HG03565 (cell line): Measurements from ENCODE around the gene ORC1.
"Not testable (repeated sequence)": the region's sequence is repeated elsewhere in the genome, so short reads cannot be mapped to it uniquely, and the experiment has no call there.

Experiments used
- ATAC-seq: cut with Tn5 transposase; IDR thresholded peaks from one replicate; pipeline ENCODE4 v1.9.1; 2021; ENCODE audit warnings: mild to moderate bottlenecking, moderate library complexity; ENCODE audit not compliant: unreplicated experiment

The ORC1 gene

DNA sequence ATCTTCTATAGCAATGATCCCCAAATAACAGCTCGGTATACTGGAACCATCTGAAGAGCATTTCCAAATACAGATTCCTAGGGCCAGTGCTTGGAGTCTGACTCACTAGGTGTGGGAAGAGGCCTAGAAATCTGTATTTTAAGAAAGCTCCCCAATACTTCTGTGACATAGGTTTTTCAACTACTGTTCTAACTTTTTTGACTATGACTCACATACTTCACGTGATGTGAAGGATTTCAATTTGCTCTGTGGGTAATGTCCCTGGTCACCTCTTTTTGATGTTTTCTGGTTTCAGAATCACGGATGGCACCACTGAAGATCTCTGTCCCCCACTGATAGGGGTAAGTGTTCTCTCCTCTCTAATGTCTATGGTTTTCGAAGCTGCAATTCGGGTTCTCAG, 11.0 kb downstream of the ORC1 start:
- no peak for ATAC-seq

DNA sequence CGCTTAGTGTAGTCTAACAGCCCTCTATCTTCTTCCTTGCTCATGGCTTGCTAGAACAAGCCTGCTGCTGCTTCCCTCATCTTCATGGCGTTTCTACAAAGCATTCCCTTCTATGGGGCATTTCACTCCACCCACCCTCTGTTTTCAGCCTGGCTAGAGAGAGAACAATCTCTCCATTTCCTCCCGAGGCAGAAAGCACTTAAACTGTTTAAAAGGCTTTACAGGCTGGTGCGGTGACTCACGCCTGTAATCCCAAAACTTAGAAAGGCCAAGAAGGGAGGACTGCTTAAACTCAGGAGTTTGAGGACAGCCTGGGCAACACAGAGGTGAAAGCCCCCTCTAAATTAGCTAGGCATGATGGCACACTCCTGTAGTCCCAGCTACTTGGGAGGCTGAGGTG, 17.8 kb downstream of the ORC1 start:
- ATAC-seq = no peak

DNA sequence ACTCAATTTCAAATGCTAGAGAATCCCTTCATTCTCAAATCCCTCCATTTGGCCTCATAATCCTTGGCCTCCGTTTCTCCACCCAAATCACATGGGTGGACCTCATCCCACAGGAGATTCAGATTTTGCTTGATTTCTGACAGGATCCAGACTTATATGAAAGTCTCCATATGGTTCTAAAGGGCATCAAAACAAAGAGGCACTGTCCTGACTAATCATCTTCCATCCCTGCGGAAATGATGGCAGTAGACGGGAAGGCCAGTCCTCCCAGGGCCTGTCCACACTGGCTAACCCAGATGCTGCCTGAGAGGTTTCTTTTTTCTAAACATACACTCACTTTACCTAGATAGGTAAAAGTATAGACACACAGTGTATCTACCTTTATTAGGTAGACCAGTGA, 18.8 kb downstream of the ORC1 start:
- ATAC-seq = no peak

DNA sequence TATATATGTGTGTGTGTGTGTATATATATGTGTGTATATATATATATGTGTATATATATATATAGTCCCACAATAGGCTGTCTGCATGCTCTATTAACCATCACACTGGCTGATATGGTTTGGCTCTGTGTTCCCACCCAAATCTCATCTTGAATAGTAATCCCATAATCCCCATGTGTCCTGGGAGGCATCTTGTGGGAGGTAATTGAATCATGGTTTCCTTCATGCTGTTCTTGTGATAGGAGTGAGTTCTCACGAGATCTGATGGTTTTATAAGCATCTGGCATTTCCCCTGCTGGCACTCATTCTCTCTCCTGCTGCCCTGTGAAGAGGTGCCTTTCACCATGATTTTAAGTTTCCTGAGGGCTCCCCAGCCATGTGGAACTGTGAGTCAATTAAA, 34.4 kb downstream of the ORC1 start:
- ATAC-seq = not testable (repeated sequence)

DNA sequence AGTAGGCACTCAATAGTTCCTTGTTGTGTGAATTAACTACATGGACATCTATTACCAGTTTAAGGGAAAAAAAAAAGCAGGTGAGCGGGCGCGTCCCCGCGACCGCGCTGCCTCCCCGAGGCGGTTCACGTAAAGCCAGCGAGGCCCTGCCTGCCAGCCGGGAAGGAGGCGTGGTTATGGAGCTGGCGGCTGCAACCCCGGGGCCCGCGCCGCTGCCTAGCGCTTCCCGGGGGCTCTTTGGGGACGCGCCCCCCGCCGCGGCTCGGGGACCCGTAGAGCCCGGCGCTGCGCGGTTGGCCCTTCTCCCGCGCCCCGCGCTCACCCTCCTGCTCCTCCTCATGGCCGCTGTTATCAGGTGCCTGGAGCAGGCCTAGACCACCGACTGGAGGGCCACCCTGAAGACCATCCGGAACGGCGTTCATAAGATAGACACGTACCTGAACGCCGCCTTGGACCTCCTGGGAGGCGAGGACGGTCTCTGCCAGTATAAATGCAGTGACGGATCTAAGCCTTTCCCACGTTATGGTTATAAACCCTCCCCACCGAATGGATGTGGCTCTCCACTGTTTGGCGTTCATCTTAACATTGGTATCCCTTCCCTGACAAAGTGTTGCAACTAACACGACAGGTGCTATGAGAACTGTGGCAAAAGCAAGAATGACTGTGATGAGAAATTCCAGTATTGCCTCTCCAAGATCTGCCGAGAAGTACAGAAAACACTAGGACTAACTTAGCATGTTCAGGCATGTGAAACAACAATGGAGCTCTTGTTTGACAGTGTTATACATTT, 35.6 kb downstream of the ORC1 start:
- no peak for ATAC-seq

DNA sequence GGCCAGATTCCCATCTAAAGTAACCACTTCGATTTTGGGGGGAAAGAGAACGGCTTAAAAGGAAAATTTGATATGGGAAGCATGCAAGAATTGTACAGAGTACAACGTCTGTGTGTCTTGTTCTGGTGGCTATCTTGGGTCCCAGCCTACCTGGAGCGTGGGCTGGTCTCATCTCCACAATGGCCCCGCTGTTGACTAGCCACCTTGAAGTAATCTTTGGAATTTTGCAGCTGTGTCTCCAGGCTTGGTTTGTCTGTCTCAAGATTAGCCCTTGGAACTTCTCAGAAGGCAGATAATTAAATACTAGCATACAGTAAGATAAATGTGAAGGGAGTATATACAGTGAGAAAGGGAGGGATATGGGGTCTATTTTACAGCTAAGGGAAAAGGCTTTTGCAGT, 37.0 kb downstream of the ORC1 start:
- no peak for ATAC-seq

DNA sequence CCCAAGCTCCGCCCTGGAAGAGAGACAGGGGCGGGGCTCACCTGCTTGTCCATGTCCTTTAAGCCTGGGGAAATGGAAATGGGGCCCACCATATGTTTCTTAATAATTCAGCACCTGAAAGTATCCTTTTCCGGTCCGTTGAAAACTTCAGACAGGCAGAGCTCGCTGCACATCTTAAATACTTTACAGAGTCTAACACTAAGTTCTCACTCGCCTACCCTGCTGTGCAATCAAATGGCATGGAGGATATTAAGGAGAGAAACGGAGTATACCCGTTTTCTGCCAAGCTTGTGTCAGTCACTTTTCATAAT, 37.8 kb downstream of the ORC1 start:
- ATAC-seq = no peak

DNA sequence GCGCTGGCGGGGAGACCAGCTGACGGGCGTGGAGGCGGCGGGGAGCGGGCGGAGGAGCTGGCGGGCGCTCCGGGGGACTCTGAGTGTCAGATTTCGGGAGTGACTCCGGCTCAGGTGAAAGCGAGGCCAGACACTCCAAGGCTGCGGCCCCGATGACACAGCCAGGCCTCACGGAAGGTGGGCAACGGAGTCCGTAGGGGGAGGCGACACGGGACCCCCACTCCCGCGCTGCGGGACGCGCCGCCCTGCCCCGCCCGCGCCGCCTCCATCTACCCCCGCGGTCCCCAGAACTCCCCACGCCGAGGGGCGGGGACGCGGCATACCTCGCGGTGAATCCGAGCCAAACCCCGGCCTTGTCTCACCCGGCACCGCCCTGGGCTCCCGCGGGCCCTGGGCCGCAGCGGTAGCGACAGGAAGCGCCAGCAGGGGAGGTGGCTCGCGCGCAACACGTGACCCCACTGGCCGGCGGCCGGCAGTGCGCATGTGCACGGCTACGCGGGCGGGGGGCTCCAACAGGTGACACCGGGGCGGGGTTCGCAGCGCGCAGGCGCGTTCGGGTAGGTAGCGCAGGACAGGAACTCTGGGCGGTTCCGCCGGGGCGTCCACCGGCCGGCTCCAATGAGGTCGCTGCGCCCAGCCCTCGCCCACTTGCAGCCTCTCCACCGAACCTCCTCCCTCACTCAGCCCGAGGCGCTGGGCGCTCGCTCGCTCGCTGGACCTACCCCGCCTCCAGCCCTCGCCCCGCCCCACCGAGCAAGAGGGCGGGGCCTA, 38.3 kb downstream of the ORC1 start, which contains the start of gene CC2D1B:
Gene CC2D1B (minus strand): TSS at position 460 of the 771 bp plus-strand sequence. CDS start 1,585 bp downstream, outside the sequence.
- ATAC-seq = peak; percentile 89

DNA sequence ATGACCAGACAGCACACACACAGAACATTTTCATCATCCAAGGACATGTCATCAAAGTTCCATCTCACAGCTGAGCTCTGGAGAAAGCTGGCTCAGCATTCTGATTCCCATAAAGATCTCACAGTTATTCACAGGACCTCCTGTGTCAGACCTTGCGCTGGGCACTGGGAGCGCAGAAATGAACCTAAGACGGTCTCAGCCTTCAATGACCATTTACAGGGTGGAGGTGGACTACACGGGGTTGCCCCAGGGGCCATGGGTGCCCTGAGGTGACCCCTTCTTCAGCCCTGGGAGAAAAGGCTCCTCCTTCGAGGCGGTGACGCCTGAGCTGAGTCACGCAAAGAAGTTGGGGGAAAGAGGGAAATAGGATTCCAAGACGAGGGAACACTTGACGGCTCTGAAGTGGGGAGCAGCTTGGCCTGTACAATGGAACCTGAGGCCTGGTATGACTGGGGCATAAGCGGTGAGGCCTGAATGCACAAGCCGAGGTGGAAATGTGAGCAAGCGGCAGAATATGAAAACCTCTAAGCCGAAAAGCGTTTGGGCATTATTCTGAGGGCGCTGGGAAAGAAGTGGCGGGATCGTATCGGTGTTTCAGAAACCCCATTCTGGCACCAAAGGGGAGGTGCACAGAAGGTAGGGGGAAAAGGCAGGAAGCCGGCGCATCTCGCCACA, 39.0 kb downstream of the ORC1 start:
- no peak for ATAC-seq

DNA sequence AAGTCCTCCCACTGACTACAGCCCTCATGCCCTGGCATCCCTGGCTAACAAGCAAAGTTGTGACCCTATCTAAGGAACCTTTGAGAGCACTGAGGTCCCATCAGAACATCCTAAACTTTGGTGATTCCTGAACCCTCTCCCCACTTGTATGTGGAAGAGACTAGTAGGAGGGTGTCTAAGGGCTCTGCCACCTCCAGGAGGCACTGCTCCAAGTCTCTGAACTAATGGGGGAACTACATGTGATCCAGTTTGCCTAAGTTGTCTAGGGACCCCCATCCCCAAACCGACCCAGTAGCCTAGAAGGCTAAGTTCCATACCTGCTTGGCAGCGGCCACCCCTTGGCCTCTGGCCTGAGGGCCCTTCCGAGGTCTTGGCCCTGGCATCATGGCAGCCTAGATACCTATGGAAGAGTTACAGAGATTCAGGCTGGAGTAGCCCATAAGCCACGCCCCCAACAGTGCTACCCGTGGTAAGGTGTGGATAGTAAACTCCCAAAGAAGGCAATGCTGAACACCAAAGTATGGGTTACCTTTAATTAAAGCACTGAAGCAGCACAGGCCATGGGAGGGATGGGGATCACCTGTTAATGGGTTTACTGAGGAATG, 39.9 kb downstream of the ORC1 start:
- no peak for ATAC-seq

DNA sequence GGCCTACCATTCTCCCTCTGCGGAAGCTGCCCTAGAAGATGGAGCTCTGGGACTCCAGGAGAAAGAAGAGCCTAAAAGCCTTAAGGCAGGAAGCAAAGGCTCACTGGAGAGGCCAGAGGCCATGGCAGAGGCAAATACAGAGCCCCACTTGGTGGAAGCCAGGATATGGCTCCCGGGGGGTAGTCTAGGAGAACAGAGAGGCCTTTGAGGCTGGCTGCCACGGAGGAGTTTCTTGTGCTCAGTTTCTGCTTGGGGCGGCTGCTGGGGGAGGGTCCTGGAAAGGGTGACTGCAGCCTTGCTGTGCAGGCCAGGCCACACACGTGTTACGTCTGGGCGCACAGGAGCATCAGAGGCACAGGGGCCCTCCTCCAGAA, 43.6 kb downstream of the ORC1 start:
- no peak for ATAC-seq

DNA sequence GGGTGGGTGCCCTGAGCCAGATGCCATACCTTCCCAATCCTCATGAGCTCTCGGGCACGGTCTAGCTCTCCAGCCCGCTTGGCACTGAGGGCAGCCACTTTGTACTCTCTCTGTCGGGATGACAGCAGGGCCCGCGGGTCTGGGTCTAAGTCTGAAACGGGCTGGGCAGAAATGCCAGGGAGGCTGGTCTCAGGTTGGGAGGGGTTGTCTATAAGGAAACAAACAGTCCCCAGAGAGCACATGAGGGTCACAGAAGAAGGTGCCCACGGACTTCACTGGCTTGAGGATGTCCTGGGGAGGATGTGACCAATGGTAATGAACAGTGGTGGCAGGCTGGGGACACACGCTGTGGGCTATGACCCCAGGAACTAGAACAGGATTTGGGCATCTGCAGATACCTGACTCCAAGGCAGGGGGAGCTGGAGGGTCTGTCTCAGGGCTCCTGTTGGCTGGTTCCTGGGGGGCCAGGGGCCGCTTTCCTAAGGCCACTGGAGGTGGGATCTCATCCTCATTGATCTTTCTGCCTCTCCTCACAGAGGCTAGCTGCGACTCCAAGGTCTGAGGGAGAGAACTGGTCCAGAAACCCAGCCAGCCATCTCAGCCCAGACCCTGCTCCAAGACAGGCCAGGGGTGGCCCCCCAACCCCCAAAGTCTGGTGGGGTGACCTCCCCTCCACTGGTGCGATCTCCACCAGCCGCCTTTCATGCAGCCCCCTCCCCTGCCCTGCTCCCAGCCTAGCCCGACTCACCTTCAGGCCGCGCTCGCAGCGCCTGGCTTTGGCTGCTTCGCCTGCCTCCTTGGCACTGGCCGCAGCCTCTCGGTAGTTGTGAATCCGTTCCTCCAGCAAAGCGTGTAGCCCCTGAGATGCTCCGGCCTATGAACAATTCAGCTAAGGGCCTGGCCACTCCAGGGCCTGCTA, 44.3 kb downstream of the ORC1 start:
- no peak for ATAC-seq

DNA sequence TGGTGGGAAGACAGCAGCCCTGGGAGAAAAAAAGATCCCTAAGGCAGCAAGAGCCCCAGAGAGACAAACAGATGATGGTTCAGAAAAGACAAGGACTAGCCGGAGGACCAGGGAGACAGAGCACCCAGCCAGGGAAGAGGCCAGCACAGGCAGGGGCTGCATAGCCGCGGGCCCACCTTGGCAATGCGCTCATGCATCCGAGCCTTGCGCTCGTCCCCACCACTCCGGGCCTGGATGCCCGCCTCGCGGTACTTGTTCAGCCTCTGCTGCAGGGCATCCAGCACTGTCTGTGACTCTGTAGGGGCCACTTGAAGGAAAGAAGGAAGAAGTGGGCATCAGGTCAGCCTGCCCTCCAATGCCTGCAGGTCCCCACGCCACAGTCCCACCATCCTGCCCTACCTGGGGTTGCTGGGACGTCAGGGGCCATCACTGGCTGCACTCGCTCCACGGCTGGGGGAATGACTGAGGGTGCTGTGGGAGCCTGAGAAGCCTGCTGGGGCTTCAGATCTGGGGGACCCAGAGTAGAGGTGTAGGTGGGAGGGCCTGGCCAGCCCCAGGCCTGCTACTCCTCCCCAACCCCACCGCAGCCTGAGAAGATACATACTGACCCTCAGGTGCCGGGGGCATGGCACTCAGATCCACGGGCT, 45.2 kb downstream of the ORC1 start:
- ATAC-seq = no peak

DNA sequence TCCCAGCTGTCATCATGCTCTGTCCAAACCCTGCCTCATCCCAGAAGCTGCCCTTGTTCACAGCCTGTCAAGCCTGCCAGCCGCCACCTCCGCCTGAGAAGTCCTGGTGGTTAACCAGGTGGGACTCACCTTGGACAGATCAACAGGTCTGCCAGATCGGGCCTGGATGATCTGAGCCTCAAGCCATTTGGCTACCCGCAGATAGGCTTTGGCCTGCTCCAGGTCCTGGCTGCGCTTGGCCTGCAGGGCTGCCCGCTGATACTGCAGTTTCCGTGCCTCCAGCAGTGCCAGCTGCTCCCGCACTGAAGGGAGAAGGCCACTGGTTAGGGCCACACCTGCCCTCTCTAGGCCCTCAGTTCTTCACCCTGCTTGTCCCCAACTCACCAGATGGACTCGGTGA, 46.8 kb downstream of the ORC1 start:
- ATAC-seq = no peak

DNA sequence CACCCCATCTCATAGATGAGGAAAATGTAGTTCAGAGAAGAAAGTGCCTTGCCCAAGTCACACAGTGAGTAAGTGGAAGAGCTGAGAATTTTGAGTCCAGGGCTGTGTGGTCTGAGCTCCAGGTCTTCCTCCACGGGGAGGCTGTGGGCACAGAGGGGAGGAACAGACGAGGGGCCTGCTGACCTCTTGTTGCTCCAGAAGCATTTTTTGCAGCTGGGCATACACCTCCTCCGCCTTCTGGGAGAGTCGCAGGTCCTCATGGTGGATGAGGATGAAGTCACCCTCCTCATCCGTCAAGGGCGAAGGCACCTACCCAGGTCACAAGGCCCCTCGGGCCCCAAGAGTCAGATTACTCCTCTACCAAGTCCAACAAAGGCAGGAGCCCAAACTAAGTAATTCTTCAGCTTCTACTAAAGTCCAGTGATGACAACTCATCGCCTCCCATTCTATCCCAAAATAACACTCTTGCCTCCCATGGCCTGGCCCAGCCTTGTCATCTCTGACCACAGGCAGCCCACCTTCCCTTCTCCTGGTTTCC, 47.3 kb downstream of the ORC1 start:
- no peak for ATAC-seq

DNA sequence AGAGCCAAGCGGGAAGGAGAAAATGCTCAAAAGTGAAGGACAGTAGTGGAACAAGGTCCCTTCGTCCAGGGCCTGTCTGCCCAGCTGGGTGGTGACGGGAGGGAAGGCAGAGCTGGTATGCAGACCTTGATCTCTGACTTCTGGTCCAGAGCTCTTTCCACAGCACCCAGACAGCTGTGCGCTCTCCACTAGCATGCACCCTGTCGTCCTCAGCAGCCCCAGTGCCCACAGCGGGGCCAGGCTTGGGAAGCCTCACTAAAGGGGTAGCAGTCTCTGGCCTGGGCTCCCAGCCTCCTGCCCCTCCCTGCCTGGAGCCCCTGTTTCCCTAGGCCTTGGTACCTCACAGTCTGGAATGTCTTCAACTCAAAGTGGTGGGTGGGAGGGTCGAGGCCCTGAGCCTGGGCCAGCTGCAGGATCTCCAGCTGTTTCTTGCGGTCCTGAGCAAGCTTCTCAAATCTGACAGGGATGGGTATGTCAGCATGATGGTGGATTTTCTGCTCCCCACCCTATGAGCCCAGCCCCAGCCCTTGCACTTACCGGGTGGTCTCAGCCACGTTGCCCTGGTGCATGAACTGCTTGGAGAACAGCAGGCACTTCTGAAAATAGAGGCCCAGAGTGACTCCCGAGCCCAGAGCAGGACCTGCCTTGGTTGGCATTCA, 48.2 kb downstream of the ORC1 start:
- no peak for ATAC-seq

DNA sequence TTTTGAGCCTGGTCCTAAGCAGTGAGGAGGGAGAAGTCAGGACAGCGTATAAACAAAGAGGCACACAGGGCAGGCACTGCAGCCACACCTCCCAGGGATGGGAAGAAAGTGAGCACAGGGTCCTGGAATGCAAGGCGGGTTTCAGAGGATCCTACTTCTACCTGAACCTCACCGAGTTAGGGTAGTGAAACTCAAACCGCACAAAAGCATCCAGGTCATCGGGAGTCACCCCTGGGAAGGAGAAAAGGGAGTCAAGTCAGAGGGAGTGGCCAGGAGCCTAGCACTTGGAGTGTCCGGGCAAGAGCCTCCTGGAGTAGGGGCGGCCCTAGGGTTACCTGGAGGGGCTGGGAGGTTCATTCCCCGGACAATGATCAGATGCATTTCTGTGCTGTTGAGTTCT, 48.8 kb downstream of the ORC1 start:
- ATAC-seq = no peak

DNA sequence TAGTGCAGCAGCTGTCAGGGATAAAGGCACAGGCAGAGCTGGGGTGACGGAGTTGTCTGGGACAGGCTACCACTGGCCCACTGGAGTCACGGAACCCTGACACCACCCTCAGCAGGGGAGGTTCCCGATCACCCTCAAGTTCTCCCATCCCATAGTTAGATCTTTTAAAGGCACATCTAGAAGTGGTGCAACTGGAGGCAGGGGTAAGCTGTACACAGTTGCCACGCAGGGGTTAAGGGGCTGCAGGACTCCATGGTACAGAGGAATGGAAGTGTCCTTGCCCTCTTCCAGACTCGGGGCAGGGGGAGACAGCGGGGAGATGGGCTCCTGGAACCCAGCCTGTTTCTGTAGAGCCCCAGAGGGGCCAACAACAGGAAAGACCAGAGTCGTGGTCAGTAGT, 51.5 kb downstream of the ORC1 start:
- ATAC-seq = no peak

DNA sequence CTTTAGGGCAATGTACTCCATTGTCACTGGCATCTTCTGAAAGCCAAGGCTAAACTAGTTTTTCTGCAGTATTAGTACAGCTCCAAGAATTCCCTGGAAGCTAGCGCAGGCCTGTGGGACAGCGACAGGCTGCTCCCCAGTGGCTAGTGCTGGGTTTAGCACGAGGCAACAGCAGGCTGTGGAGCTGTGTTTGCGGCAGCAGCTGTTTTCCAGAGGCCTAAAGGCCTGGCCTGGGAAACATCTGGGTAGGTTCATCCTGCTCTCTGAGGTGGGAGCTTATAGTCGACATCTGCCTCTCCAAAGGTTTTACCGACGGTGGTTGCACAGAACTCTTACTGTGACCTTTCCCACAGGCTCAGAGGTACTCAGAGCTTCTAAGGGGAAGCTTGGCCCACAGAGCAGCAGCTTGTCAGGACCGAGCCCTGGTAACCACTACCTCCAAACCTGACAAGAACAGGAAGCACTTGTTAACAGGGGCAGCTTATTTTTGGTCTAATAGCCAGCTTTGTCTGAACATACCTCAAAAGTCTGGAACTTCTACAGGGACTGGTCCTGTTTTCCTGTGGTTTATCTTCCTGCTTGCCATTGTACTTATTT, 55.4 kb downstream of the ORC1 start:
- ATAC-seq = no peak
